GM12873 (cell line): Measurements from ENCODE around the gene ABI1.

Source experiments
- CTCF ChIP-seq: IDR thresholded peaks from 2 replicates; pipeline ENCODE4 v1.5.1; 2012; ENCODE audit warnings: low read depth, mild to moderate bottlenecking, moderate library complexity, low read length, control low read depth; ENCODE audit not compliant: insufficient read depth; ENCODE audit errors: missing control alignments

ABI1 gene

GRCh38 chr10:26738301-26738911 lies 122.4 kb downstream of the ABI1 start:
- TF ChIP-seq CTCF: no peak

- no peak for TF ChIP-seq CTCF
Measured at GRCh38 chr10:26737730-26738129, 123.0 kb downstream of the ABI1 start.

- no peak for TF ChIP-seq CTCF
Measured at GRCh38 chr10:26735435-26735834, 125.3 kb downstream of the ABI1 start.

GRCh38 chr10:26733750-26734568 lies 126.8 kb downstream of the ABI1 start:
- TF ChIP-seq CTCF: no peak

- no peak for TF ChIP-seq CTCF
Measured at GRCh38 chr10:26730552-26730951, 130.2 kb downstream of the ABI1 start.

GRCh38 chr10:26729395-26729794 lies 131.4 kb downstream of the ABI1 start:
- no peak for TF ChIP-seq CTCF

GRCh38 chr10:26728957-26729356 lies 131.8 kb downstream of the ABI1 start:
- TF ChIP-seq CTCF: peak; percentile 20
